HTERT RPE-1 (cell line): ENCODE measurements around the gene MAST4.
"Not testable (repeated sequence)": the region's sequence is repeated elsewhere in the genome, so short reads cannot be mapped to it uniquely, and the experiment has no call there.

ENCODE experiments used
- in situ Hi-C: fragments of 300-500 bp; cut with MboI; formaldehyde crosslinking; loops from 4 replicates; pipeline ENCODE4 v1.14.3; 2020; ENCODE audit warnings: low sequenced_read_pairs

Gene MAST4

DNA sequence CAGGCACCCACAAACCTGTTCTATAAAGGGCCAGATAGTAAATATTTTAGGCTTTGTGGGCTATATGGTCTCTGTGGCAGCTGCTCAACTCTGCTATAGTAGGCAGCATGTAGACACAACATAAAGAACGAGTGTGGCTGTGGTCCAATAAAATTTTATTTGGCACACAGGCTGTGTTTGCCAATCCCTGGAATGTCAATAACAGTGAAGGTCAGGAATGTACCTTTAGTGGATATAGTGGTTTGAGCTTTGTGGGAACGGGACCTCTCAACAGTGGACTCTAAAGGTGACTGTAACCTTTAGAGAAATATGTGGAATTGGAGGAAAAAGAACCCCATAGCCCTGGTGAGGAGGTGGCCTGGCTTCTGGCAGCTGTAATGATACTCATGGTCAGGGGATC, 145.2 kb downstream of the MAST4 start:
- in situ Hi-C loops = no loop called here

DNA sequence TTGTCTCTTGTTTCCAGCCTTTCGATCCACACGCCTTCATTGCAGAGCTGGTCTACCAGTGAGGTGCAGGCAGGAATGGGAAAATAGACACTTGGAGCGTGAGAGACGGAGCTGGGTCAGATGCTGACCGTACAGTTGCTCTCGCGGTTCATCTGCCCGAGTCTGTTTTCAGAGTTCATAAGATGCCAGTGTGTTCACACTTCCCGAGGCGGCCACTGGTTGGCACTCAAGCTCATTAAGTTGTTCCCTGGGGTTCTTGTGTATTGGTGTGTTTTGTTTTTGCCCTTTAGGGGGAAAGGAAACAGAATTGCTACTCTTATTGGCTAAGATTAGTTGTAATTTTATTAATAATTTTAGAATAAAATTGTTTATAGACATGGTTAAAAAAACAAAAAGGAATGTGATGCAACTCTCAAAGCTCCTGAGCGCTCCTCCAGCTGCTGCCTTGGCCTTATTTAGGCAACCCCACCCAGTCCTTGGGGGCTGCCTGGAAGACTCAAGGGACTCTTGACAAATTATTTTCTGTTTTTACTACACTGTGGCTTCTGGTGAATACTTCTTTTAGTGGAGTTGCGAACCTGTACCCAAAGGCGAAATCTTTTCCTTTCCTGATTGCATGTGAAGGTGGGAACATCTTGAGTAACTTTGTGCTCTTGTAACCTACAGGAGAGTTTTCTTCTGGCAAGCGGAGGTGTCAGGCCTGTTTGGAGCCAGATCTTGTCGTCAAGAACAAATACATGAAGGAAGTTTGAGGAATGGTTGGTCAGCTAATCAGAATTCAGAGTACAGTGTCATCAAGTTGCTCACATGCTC, 146.1 kb downstream of the MAST4 start:
- in situ Hi-C loops = no loop called here

GRCh38 chr5:66742896-66743247, 146.7 kb downstream of the MAST4 start:
- in situ Hi-C loops = no loop called here

- in situ Hi-C loops = no loop called here
Observed at GRCh38 chr5:66743344-66743743, 147.2 kb downstream of the MAST4 start.

- in situ Hi-C loops = no loop called here
Observed at GRCh38 chr5:66744040-66744439, 147.8 kb downstream of the MAST4 start.

- in situ Hi-C loops = no loop called here
Observed at GRCh38 chr5:66745297-66745696, 149.1 kb downstream of the MAST4 start.

GRCh38 chr5:66747607-66748006, 151.4 kb downstream of the MAST4 start:
- in situ Hi-C loops = no loop called here

DNA sequence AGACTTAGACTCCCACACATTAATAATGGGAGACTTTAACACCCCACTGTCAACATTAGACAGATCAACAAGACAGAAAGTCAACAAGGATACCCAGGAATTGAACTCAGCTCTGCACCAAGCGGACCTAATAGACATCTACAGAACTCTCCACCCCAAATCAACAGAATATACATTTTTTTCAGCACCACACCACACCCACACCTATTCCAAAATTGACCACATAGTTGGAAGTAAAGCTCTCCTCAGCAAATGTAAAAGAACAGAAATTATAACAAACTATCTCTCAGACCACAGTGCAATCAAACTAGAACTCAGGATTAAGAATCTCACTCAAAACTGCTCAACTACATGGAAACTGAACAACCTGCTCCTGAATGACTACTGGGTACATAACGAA, 156.5 kb downstream of the MAST4 start:
- in situ Hi-C loops = not testable (repeated sequence)

DNA sequence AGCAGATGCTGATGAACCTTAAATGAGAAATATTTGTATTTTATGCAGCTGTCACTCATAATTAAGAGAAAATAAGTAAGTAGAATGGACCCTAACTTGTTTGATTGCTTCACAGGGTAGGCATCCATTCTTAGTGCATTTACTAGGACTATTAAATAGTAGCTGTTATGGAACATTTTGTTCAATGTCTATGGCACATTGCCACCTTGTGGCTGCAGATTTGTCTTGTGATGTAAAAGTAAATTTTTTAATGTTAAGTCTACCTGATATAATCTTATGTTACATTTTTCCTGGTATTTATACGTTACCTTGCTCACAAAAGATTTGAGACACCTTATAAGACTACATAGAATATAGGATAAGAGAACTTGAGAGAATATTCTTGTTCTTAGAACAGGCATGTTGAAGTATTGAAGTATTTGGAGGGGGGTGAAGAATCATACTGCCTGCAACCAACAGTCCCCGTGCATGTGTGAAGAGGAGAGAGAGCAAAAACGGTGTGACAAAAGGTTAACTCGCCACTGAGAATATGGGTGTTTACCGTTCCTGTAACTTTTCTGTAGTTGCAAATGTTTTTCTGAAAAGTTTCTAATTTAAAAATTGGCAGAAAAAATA, 161.1 kb downstream of the MAST4 start:
- in situ Hi-C loops = no loop called here

GRCh38 chr5:66757834-66758371, 161.7 kb downstream of the MAST4 start:
- in situ Hi-C loops = no loop called here

DNA sequence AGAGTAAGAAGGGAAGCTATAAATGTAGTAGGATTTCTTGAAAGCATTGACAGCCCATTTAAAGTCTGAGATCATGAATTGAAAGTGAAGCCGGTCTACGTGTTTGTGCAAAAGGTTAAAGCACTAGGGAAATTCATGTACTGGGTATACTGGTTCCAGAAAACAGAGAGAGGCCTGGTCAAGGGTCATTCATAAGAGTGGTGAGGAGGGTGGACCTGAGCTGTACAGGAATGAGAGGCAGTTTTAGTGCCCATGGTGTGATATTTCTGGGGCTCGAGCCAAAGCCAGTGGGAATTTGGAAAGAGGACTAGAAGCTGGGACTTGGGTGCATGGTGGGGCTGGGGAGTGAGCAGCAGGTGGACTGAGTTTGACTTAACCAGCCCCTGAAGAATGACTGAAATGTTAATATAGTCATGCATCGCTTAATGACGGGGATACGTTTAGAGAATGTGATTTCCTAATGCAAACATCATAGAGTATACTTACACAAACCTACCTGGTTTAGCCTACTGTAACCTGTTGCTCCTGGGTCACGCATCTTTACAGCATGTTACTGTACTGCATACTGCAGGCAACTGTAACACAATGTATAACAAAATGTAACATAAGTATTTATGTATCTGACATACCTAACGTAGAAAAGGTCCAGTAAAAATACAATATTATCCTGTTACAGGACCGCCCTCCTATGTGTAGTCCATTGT, 173.0 kb downstream of the MAST4 start:
- in situ Hi-C loops = no loop called here

DNA sequence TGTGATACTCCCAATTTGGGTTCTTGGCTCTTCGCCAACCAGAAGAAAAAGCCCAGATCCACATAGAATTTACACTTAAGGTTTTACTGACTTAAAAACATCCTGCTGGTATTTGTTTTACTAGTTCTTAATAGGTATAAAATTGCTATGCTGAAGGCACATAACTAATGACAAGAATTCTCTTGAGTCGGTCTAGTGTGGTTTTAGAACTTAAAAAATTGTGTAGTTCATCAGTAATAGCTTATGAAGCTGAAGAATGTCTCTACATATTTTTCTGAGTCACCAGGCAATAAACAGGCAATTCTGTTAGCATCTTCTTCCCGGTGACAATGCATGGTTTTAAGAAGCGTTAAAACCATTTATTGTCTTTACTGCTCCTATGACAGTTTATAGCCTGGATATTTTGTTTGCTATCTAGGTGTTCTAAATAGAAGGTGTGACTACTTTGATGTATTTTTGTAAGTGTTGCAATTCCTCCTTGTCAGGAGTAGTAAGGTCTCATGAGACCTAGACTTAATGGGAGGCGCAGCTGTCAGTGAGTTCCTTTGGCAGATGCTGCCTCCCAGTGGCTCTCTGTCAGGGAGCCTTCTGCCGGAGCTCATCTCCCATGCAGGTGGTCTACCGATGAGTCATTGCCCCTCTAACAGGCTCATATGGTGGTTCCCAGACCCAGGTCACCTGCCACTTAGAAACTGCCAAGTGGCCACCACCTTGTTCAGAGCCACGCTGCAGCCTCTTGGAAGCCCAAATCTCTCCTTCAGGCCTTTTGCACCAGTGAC, 173.8 kb downstream of the MAST4 start:
- in situ Hi-C loops = no loop called here

DNA sequence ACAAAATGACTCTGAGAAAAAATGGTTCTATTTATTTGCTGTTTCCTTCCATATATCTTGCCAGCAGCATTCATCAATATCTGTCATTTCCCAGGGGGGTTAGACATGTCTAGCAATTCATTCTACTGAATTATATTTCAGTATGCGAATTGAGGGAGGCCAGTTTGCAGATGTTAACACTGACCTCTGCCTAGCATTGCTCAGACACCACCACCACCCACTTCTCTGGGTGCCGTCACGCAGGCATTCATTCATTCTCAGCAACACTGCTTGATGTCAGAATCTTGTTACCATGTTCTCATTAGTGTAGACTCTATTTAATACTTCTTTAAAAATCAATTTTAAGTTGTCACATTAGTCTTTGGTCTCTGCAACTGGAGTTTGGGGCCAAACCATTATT, 181.7 kb downstream of the MAST4 start:
- in situ Hi-C loops = no loop called here

- in situ Hi-C loops = no loop called here
Observed at GRCh38 chr5:66779528-66779927, 183.3 kb downstream of the MAST4 start.

- in situ Hi-C loops = no loop called here
Observed at GRCh38 chr5:66788556-66788955, 192.4 kb downstream of the MAST4 start.

DNA sequence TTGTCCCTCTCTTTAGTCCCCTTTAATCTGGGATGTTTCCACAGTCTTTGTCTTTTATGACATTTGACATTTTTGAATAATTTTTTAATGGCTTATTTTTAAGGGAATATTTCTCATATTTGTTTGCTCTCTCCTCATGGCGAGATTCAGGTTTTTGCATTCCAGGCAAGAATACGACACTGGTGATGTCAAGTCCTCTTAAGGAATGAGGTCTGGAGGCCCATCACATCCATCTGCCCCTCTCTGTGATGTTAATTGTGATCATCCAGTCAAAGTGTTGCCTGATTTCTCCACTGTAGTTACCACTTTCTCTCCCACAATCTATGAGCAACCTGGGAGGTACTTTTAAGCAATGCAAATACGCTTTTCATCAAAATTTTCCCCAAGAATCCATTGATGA, 193.2 kb downstream of the MAST4 start:
- in situ Hi-C loops = no loop called here

- in situ Hi-C loops = no loop called here
Observed at GRCh38 chr5:66793049-66793448, 196.9 kb downstream of the MAST4 start.

GRCh38 chr5:66795682-66796081, 199.5 kb downstream of the MAST4 start:
- in situ Hi-C loops = no loop called here

GRCh38 chr5:66796305-66797292, 200.4 kb downstream of the MAST4 start:
- in situ Hi-C loops = no loop called here

- in situ Hi-C loops = no loop called here
Observed at GRCh38 chr5:66802941-66803340, 206.7 kb downstream of the MAST4 start.
